Fibroblast of skin of scalp (primary cell): Measurements from ENCODE around the gene CD300LG.
A peak's percentile ranks its signal among the peaks of the same experiment; 100 is the strongest.
"Not testable (repeated sequence)": the region's sequence is repeated elsewhere in the genome, so short reads cannot be mapped to it uniquely, and the experiment has no call there.

ENCODE experiments used
- DNase-seq: peaks from one replicate; pipeline ENCODE4 v3.0.0-alpha.2; 2013

The CD300LG gene

DNA sequence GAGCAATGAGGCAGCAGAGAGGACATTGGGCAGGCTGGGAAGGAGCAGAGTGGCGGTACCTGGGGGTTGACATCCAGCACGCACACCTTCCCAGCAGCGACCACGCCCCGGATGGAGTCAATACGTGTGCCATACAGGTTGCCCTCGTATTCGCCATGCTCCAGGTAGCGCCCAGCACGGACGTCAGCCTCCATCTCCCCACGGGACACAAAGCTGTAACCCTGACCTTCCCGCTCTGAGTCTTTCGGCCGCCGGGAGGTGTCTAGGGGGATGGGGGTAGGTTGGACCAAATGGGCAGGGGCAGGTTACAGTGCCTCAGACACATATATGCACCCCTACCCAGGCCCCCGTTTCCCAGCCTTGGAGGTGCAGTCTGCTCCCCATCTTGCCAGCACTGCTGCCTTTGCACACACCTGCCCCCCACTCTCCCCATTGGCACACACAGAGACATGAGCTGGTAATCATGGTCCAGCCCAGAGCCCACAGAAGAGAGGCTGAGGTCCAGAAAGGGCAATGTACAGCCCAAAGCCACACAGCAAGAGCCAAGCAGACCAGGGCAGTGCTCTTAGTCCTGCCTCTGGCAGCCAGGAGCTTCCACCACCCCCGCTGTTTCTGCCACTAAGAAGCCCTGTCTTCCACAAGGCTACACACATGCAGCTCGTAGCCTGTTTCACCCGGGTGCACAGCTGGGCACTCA, 32.9 kb downstream of the CD300LG start:
- DNase-seq: no peak

DNA sequence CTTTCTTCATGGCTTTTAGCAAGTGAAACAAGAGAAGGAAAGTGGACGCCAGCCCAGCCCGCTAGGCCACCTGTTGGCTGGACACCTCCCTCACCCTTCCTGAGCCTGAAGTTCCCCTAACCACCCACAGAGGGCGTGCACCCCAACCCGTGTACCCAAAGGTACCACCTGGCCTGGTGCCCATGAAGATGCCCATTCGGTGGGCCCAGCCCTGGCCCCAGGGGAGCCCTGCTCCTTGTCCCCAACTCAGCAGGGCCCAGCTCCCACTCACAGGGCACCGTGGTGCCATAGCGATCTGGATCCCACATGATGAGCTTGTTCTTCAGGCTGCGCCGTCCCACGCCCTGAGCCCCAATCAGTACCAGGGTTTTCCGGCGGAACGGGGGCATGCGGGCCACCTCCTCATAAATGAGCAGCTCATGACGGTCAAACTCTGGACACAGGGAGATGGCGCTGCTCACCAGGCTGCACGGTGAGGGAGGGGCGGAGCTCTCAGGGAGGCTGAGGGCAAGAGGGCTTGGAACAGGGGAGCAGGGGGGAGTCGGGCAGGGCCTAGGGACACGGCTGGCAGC, 33.5 kb downstream of the CD300LG start:
- DNase-seq: peak; percentile 15

DNA sequence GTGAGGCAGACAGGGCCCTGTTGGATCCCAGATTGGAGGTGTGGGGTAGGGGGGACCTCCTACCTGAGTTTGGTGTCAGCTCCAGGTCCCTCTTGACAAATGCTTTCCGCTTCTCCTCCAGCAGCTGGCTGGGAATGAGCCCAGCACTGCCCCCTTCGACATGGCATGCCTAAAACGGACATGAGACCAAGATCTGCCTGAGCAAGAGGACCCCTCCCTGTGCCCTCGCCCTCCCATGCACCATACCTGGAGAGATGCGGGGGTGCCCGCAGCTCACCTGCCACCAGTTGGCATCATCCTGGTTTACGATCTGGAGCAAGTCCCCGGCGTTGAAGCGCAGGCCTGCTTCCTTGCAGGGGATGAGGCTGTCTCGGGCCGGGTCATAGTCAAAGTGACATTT, 34.2 kb downstream of the CD300LG start:
- DNase-seq: no peak

DNA sequence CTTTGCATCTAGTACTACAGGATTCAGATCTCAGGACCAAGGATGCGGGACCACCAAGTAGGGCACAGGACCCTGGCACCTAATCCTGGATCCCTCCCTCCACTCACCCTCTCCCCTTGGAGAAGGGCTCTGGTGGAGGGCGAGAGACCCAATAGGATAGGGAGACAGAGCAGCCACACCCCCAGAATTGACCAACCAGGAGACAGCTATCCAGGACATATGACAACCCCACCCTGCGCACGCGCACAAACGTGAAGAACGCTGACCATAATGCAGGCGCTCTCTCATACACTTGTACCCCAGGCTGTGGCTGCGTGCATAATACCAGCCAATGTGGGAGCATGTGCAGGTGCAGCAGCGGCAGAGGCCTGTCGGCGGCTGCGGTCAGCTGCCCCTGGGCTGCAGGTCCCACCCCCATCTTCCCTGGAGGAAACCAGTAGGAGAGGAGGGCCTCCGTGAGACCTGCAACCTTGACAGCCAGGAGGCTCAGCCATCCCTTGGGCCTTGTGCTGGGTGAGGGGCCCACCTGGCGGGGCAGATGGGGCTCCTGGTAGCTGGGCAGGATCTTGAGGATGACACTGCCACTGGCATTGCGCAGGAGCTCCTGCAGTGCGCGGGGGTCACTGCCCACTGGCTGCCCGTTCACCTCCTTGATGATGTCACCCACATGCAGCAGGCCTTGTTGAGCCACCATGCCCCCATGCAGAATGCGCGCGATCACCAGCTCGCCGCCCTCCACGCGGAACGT, 35.0 kb downstream of the CD300LG start:
- DNase-seq: no peak

DNA sequence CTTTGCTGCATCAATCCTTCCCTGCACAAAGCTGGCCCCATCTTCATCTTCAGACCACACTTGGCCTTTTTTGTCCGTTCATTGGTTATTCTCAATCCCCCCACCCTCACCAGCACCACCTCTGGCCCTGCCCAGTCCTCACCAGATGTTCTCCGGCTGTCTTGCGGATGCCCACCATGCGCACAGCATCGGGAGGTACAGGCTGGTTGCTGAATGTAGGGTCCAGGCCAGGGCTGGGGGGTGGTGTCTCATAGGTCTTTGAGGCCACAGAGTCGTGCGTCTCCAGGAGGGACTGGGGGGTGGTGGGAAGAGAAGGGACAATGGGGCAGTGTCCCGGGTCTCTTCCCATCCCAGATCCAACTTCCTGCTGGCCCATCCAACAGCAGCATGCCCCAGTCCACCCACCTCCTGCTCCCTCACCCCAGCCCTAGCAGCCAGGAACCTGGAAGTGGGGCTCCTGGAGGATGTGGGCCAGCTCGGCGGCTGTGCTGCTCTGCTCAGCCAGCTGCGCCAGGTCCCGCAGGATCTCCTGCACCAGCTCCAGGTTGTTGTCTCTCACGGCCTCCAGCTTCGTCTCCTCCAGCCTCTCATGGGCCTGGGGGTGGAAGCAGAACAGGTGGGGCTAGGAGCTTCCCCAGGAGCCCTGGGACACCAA, 35.9 kb downstream of the CD300LG start:
- DNase-seq: no peak

DNA sequence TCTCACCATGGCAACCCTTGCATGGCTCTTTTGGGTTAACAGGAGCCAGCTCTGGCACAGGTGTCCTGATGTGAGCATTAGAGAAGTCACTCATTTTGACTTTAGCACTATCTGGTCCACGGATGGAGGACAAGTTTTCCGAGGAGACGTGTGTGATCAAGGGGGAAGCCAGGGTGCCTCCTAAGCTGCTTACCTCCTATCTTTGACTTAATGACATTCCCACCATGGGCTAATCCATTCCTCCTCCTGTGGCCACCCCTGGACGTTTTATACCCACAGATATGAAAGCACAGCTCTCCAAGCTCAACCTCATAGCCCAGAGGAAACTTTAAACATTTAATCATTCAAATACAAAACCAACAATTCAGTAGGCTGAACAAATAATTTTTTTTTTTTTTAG, 41.6 kb downstream of the CD300LG start:
- DNase-seq: no peak

DNA sequence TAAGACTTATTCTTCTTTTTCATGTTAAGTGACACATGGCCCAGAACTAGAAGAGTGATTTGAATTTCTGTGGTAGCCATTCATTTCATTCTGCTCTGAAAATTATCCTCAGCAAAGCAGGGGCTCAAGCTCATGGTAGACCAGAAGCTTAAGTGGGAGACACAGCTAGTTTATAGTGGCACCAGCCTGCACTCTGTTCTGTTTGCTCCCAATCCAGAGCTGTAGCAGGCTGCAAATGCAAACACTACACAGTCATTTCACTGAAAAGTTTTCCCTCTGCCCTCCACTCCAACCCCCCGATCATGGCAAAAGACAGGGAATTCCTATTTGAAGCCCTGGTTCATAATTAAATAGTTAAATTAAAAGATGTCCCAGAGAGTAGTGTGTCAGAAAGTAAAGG, 43.3 kb downstream of the CD300LG start:
- DNase-seq: no peak

DNA sequence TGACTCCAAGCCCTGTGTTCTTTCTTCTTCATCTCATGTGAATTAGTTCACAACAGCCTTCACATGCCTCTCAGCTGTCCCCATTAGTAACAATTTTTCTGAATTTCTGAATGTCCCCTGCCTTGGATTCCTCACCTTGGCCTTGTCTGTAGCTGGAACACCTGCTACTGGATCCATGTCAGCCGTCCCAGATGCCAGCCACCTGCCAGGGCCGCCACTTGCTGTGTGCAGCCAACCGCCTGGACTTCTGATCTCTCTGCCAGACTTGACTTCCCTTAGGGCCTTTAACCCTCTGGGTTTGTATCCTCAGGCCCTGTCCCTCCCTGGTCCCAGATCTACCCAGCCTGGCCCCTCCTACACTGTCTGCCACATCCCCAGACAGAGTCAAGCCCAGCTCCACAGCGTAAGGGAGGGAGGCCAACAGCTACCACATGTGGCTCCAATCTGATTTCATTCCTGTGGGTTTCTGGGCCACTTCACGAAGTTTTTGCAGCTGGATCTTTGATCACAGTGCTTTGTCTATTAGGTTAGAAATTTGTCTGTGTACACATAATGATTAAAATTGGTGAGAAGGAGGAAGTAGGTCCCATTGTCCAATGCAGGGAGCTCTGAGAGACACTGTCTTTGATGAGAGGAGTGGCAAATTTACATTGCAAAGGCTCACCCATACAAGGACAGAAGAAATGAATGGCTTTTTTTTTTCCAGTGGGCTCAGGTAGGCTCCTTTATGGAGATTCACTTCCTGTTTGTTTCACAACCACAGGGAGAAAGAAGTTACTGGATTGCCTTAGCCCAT, 45.1 kb downstream of the CD300LG start:
- DNase-seq: peak; percentile 48

DNA sequence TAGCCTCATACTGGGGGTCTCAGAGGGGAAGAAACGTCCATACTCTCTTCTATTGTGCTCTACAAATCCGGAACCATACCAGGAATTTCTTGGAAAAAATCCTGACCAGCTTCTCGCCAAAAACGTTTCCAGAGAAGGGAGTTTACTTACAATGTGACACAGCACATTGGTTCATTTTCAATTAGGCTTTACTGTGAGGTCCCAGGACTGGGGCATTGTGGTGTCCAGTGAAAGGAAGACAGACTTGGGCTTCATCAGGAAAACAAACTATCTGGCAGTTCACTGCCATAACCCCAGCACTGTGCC, 45.6 kb downstream of the CD300LG start:
- DNase-seq: no peak

DNA sequence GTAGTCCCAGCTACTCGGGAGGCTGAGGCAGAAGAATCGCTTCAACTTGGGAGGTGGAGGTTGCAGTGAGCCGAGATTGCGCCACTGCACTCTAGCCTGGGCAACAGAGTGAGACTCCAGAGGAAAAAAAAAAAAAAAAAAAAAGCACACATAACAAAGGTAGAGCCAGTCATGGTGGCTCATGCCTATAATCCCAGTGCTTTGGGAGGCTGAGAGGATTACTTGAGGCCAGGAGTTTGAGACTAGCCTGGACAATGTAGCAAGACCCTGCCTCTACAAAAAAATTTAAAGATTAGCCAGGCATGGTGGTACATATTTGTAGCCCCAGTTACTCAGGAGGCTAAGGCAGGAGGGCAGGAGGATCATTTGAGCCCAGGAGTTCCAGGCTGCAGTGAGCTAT, 47.5 kb downstream of the CD300LG start:
- DNase-seq: not testable (repeated sequence)

DNA sequence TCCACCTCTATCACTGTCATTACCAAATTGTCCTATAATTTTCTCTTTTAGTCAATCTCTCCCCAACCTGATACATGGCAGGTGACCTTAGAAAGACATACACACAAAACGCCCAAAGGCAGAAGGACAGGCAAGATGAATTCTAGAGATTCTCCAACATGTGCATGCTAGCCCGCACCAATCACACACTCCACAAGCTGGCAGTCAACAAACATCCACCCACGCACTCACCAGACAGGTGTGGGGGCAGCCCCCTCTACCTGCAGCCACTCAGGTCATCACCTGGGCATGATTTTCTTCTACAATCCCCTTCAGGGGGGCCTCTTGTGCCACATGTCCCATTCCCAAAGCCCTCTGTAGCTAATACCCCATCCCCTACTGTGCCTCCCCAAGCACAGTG, 50.9 kb downstream of the CD300LG start:
- no peak for DNase-seq

DNA sequence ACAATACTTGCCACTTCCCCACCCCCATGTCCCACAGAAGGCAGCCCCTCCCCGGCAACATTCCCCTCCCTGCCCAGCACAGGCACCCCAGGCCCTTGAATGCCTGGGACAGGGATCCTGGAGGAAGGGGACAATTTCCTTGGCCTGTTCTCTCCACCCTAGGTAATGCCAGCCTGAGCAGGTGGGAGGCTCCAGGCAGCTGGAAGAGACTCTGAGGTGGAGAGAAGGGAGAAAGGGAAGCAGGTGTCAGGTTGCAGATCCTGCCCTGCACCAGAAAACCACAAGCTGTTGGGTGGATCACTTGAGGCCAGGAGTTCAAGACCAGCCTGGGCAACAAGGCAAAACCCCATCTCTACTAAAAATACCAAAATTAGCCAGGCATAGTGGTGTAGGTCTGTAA, 51.5 kb downstream of the CD300LG start:
- no peak for DNase-seq

DNA sequence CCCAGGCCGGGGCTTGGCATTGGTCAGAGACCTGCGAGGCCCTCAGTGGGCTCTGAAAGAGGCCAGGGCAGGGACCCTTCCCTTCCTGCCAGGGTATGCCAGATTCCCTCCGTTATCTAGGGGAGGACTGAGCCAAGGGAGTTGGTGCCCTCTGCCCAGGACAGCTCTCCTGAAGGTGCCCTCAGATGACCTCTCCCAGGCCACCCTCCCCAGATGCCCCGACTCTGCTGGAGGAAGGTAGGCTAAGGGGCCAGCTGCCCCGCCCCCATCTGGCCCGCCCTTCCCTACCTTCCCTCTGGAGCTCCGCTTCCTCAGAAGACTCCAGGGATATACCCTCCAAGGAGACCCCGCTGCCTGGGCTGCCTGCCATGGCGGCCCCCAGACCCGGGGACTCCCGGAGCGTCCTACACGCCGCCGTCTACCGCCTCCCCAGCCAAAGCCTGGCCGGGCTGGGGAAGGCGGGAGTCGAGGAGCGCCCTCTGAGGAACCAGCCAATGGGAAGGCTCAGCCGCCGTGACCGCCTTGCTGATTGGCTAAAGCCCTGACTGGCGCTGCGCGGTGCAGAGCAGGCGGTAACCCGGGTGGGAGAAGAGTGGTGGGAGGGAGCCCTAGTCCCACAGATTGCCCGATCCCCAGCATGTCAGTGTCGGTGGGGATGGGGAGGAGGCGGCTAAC, 53.3 kb downstream of the CD300LG start:
- DNase-seq: peak; percentile 82

DNA sequence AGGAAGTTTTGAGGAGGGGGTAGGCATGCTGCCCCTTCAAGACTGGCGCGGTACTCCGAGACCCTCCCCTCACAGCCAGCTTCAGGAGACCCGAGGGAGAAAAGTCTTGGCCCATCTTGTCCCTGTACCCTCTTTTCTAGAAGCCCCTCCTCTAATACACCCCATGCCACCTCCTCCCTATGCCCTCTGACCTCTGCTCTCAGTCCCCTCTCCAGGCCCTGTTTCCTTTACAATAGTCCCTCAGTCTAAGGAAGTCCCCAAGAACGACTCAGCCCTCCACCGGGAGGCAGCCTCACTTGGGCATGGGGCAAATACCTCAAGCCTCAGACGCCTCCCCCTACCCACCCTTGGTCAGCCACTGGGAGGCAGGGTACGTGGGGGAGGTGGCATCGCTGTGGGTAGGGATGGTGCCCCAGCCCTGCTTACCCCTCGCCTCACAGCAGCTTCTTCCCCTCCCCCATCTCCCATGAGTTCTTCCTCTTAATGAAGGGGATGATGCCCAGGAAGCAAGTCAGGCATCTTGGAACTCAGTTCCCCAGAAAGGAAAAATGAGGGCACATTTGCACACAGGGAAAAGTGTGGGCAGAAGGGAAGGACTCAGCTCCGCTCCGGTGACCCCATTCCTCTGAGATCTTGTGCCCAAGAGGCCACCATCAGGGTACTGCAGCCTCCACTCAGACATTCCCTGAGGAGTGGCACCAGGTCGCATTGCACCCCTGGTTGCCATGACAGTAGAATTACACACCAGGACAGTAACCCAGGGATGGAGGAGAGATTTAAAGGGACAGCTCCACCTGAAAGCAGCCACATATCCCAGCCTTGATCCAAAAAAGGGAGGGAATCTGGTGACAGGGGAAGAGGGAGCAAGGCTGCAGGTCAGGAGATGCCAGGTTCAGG, 54.1 kb downstream of the CD300LG start:
- DNase-seq: no peak

DNA sequence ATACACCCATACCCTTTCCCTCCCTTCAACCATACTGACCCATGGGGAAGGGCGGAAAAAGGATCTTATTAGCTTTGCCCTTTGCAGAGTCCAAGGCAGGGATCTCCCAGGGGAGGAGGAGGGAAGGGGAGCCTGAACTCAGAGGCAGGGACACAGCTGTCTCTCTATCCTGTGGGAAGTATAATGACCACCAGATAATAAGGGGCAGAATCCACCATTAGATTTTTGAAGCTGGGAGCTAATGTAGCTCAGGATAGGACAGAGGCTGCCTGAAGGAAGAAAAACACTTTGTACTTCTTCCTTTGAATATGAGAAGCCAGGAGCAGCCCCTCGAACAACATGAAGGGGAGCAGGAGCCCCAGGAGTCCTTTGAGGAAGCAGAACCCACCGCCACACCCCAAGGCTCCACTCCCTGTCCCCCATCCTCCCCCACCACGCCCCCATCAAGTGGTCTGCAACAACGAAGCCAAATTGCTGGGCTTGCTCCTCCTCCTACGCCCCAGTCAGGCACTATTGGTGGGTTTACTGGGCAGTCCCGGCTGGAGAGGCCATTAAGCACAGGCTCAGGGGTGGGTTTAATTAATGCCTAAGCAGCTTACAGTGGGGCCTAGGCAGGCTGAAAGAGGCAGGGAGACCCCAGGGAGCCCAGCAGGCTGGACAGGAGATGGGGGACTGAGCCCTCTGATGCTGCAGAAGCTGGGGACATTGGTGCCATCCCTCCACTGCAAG, 55.0 kb downstream of the CD300LG start:
- DNase-seq: no peak

DNA sequence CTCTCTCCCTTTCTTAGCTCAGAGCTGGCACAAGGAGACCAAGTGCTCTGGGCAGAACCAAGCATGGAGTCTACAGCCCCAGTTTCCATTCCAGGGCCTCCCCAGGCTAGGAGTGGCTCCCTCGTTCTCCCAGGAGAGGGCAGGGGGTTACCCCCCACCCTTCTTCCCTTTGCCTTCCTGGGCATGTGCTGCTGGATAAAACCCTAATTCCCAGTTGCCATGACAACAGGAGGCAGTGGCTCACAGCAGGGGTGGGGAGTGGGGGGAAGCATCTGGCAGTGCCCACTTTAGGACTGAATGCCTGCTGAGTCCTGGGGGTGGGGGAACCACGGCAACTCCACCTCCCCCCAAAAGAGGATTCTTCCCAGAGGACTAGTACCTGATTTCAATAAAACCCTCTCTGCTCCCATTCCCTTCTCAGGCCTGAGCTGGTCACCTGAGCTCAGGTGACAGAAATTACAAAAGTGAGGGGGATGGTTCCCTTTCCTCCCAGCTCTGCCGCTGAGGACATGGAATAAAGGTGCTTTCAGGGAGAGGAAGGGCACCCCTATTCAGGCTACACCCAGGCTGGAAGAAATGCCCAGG, 58.5 kb downstream of the CD300LG start:
- no peak for DNase-seq

DNA sequence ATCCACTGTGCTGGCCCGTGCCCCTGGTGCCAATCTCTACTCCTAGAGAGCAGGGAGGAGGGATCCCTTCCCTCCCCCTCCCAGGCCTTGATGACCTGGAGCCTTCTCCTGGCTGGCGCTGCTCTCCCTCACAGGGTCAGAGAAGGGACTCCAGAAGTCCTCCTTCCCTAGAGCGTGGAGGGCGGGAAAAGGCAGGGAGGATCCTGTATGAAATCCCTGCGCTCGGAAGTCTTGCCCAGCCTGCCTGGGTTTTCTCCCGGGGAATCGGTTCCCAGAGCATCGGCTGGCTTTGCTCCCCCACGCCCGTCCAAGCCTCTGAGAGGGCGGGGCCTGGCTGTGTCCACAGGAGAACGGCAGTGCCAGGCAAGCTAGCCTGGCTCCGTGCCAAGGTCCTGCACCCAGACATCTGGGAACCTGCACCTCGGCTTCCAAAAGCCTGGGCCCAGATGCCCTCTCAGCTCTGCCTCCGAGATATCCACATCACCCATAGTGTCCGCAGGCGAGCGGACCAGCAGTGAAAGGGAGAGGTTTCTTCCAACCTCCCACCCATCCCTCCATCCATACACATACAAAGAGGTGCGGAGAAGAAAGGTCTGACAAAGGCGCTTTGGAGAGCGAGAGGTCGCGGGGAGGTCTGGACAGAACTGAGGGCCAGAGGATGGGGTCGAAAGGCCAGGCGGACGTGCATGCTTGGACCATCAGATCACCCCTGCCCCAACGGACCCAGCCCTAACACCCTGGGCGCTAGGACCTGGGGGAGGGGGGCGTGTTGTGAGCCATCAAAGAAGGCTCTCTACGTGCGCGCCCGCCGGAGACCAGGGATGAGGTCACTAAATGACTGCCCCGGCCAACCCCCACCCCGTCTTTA, 59.2 kb downstream of the CD300LG start:
- DNase-seq: peak; percentile 77

DNA sequence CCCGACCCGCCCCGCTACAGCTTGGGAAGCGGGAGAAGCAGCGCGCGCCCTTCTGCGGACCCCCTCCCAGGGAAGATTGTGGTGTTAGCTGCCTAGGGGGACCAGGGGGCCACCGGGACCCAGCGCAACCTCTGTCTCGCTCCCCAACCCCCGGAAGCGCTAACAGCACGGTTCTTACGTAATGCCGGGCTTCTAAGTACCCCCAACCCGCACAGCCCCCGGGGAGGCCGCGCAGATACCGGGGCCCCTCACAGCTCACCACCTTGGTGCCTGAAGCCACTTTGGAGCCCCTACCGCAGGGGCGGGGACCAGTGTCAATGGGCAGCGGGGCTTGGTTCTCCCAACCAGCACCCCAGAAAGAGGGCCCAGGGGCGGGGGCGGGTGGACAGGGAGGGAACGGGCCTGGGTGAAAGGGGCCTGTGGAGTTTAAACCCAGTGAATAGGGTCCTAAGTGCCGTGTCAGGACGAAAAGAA, 60.0 kb downstream of the CD300LG start:
- DNase-seq: no peak

DNA sequence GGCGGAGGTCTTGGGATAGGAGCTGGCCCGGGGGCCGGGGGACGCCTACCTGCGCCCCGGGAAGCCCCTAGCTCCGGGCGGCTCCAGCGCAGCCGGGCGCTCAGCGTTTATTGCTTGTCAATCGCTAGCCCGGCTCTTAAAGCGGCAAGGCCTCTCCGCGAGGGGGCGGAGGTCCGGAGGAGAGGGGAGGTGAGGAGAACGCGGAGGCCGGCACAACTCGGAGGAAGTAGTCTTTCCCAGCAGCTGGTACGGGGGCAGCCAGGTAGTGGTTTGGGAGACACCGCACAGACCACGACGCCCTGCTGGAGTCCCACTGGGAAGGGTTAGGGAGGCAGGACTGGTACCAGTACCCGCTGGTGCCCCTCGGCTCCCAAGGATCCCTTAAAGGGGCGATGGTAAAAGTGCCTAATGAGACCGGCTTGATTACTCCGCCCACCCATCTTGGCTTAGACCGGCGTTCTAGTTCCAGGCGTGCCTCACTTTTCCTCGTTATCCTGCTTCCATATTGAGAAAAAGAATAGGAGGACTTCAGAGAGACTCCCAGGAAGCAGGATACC, 60.5 kb downstream of the CD300LG start, which contains the start of gene MPP2:
Gene MPP2 (minus strand): TSS at position 112 of the 557 bp plus-strand sequence. CDS start 3,076 bp downstream, outside the sequence.
- DNase-seq: peak; percentile 77
